Hepatocyte (in vitro differentiated cells): ENCODE measurements around the gene IRF7. TPM values are rescaled to one million over a fixed set of nuclear protein-coding genes. Genes with fewer than 3 reads are reported as not detected.

ENCODE experiments used
- DNase-seq: peaks from one replicate; pipeline ENCODE4 v3.0.0-alpha.2; 2016; ENCODE audit warnings: low spot score
- H2AFZ ChIP-seq: fragments of 200-600 bp; sonication (generic); 2 replicates; pipeline ENCODE4 v1.6.0; 2016; ENCODE audit warnings: antibody characterized with exemption, mild to moderate bottlenecking
- H3K27ac ChIP-seq: fragments of 200-600 bp; sonication (generic); 2 replicates; pipeline ENCODE4 v1.5.1; 2016; ENCODE audit warnings: mild to moderate bottlenecking
- H3K27me3 ChIP-seq: fragments of 200-600 bp; sonication (generic); 2 replicates; pipeline ENCODE4 v1.6.1; 2016
- H3K36me3 ChIP-seq: fragments of 200-600 bp; sonication (generic); replicated peaks from 2 replicates; pipeline ENCODE4 v1.5.1; 2016; ENCODE audit warnings: low read depth; ENCODE audit not compliant: insufficient read depth
- H3K4me1 ChIP-seq: fragments of 200-600 bp; sonication (generic); 2 replicates; pipeline ENCODE4 v1.5.1; 2016; ENCODE audit warnings: mild to moderate bottlenecking, moderate library complexity; ENCODE audit not compliant: insufficient read depth
- H3K4me2 ChIP-seq: fragments of 200-600 bp; sonication (generic); 2 replicates; pipeline ENCODE4 v1.6.0; 2016
- H3K4me3 ChIP-seq: fragments of 200-600 bp; sonication (generic); 2 replicates; pipeline ENCODE4 v1.5.1; 2016; ENCODE audit warnings: mild to moderate bottlenecking
- H3K79me2 ChIP-seq: fragments of 200-600 bp; sonication (generic); 2 replicates; pipeline ENCODE4 v1.6.0; 2017; ENCODE audit warnings: mild to moderate bottlenecking
- H3K9me2 ChIP-seq: fragments of 200-600 bp; sonication (generic); replicated peaks from 2 replicates; pipeline ENCODE4 v1.6.0; 2017; ENCODE audit warnings: mild to moderate bottlenecking; ENCODE audit not compliant: insufficient read depth
- H3K9me3 ChIP-seq: fragments of 200-600 bp; sonication (generic); 2 replicates; pipeline ENCODE4 v1.5.1; 2016; ENCODE audit warnings: low read depth, mild to moderate bottlenecking
- H4K20me1 ChIP-seq: fragments of 200-600 bp; sonication (generic); 2 replicates; pipeline ENCODE4 v1.6.0; 2016; ENCODE audit warnings: mild to moderate bottlenecking; ENCODE audit not compliant: insufficient read depth, poor library complexity, severe bottlenecking
- EZH2 ChIP-seq: fragments of 200-600 bp; sonication (generic); IDR thresholded peaks from 2 replicates; pipeline ENCODE4 v1.6.1; 2016; ENCODE audit warnings: antibody characterized with exemption, mild to moderate bottlenecking, borderline replicate concordance
- EZH2phosphoT487 ChIP-seq: fragments of 200-600 bp; sonication (generic); IDR thresholded peaks from one replicate; pipeline ENCODE4 v1.6.1; 2018; ENCODE audit warnings: antibody characterized with exemption, mild to moderate bottlenecking, low read depth, moderate library complexity; ENCODE audit not compliant: unreplicated experiment, severe bottlenecking
- WGBS: methylation state at CpG from one replicate; pipeline ENCODE4 v1.1.6; 2016; ENCODE audit warnings: low lambda C conversion rate; ENCODE audit errors: missing lambda C conversion rate; 5-methylcytosine and 5-hydroxymethylcytosine counted together
- microRNA counts: library from miRNA; unstranded; fragments of <30 nt; microRNA quantifications from one replicate; lab custom pipeline; 2017
- microRNA-seq: library from miRNA; unstranded; fragments of <30 nt; microRNA quantifications from one replicate; pipeline ENCODE4, GENCODE V29; 2017
- polyA plus RNA-seq: library from polyadenylated mRNA; unstranded; fragments of >200 nt; fragmentation: Nextera tagmentation; extraction: Ambion mirVana; gene quantifications from 2 replicates; pipeline ENCODE4 v1.2.1, GENCODE V29; 2016
- small RNA-seq: library from RNA; depleted of rRNA; stranded (forward); fragments of <200 nt; gene quantifications from one replicate; pipeline ENCODE3, GENCODE V24; 2014
- total RNA-seq: library from RNA; depleted of rRNA; stranded (reverse); fragments of >200 nt; gene quantifications from 2 replicates; pipeline ENCODE4 v1.2.3, GENCODE V29; 2014
- TF ChIP-seq, protein P1 (sequence below): fragments of 200-600 bp; sonication (generic); IDR thresholded peaks from 2 replicates; pipeline ENCODE4 v1.5.1; 2016; ENCODE audit warnings: antibody characterized with exemption, mild to moderate bottlenecking; ENCODE audit not compliant: poor library complexity

The IRF7 gene
- total and polyA plus RNA-seq, 2 experiments from 2014 or later: 10.4 to 24.6 TPM

- Histone ChIP-seq H3K4me1 (peaks cover 30% of the 10 kb centered on the region), H3K36me3 (no peaks in the 10 kb centered on the region), H3K27me3 (no peaks in the 10 kb centered on the region), H3K4me2 (no peak overlapping the region), H4K20me1 (no peaks in the 10 kb centered on the region), H2AFZ (no peak overlapping the region), H3K27ac (no peak overlapping the region), H3K9me2 (no peaks in the 10 kb centered on the region), H3K79me2 (peaks cover 17% of the 10 kb centered on the region), H3K4me3 (no peak overlapping the region), H3K9me3 (no peaks in the 10 kb centered on the region)
- WGBS: 90% methylated on average over 18 of the region's 18 CpGs
- DNase-seq: no peak
- no peak for TF ChIP-seq EZH2phosphoT487
- TF ChIP-seq, protein P1, sequence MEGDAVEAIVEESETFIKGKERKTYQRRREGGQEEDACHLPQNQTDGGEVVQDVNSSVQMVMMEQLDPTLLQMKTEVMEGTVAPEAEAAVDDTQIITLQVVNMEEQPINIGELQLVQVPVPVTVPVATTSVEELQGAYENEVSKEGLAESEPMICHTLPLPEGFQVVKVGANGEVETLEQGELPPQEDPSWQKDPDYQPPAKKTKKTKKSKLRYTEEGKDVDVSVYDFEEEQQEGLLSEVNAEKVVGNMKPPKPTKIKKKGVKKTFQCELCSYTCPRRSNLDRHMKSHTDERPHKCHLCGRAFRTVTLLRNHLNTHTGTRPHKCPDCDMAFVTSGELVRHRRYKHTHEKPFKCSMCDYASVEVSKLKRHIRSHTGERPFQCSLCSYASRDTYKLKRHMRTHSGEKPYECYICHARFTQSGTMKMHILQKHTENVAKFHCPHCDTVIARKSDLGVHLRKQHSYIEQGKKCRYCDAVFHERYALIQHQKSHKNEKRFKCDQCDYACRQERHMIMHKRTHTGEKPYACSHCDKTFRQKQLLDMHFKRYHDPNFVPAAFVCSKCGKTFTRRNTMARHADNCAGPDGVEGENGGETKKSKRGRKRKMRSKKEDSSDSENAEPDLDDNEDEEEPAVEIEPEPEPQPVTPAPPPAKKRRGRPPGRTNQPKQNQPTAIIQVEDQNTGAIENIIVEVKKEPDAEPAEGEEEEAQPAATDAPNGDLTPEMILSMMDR: no peak
- no peak for TF ChIP-seq EZH2
Measured at GRCh38 chr11:563066-563811, 52.5 kb downstream of the IRF7 start.

MicroRNA genes within 50 kb of the gene (microRNA counts, 767-probe panel; counts per million panel counts)
- not detected for microRNA hsa-miR-210 (lab: Ali Mortazavi, UCI)

Small RNA genes lying within 50 kb of the gene (microRNA-seq; reads per million reads assigned to microRNA genes)
- 868 reads per million, percentile 77 among the genes with 10 or more reads in this experiment for gene MIR210

Small RNA genes lying within 50 kb of the gene (small RNA-seq; reads per million reads assigned to genes)
- gene MIR210: 39.3 reads per million, percentile 97 among the genes with 10 or more reads in this experiment

Other genes starting within 250 kb of the IRF7 start
- gene B4GALNT4, start 246.5 kb downstream of the IRF7 start, total RNA-seq: 27.8 and 38.8 TPM in 2 replicates
- gene B4GALNT4, start 246.5 kb downstream of the IRF7 start, polyA plus RNA-seq: 30.0 and 44.6 TPM in 2 replicates
- gene PKP3, start 221.7 kb downstream of the IRF7 start, total RNA-seq: 55.6 and 62.1 TPM in 2 replicates
- 89.5 and 91.3 TPM in 2 replicates for gene PKP3, start 221.7 kb downstream of the IRF7 start, polyA plus RNA-seq
- gene SIGIRR, start 201.0 kb downstream of the IRF7 start, total RNA-seq: 42.4 and 52.1 TPM in 2 replicates
- gene SIGIRR, start 201.0 kb downstream of the IRF7 start, polyA plus RNA-seq: 77.4 and 85.3 TPM in 2 replicates
- gene ANO9, start 173.9 kb downstream of the IRF7 start, total RNA-seq: 19.5 and 21.2 TPM in 2 replicates
- gene ANO9, start 173.9 kb downstream of the IRF7 start, polyA plus RNA-seq: 34.9 and 35.7 TPM in 2 replicates
- gene PTDSS2, start 165.7 kb downstream of the IRF7 start, total RNA-seq: 29.7 and 31.5 TPM in 2 replicates
- gene PTDSS2, start 165.7 kb downstream of the IRF7 start, polyA plus RNA-seq: 50.6 and 50.8 TPM in 2 replicates
- 87.5 and 105 TPM in 2 replicates for gene RNH1, start 108.7 kb downstream of the IRF7 start, total RNA-seq
- 199 and 200 TPM in 2 replicates for gene RNH1, start 108.7 kb downstream of the IRF7 start, polyA plus RNA-seq
- gene HRAS, start 80.4 kb downstream of the IRF7 start, total RNA-seq: 19.3 and 28.4 TPM in 2 replicates
- gene HRAS, start 80.4 kb downstream of the IRF7 start, polyA plus RNA-seq: 57.9 and 84.0 TPM in 2 replicates
- gene LRRC56, start 78.4 kb downstream of the IRF7 start, total RNA-seq: 0.64 and 1.6 TPM in 2 replicates
- gene LRRC56, start 78.4 kb downstream of the IRF7 start, polyA plus RNA-seq: 0.40 and 1.2 TPM in 2 replicates
- gene LMNTD2, start 55.2 kb downstream of the IRF7 start, total RNA-seq: 3.4 and 7.3 TPM in 2 replicates
- 15.9 and 19.1 TPM in 2 replicates for gene LMNTD2, start 55.2 kb downstream of the IRF7 start, polyA plus RNA-seq
- 47.6 and 75.8 TPM in 2 replicates for gene RASSF7, start 55.0 kb downstream of the IRF7 start, total RNA-seq
- 104 and 130 TPM in 2 replicates for gene RASSF7, start 55.0 kb downstream of the IRF7 start, polyA plus RNA-seq
- 25.6 and 26.9 TPM in 2 replicates for gene PHRF1, start 39.5 kb downstream of the IRF7 start, total RNA-seq
- gene PHRF1, start 39.5 kb downstream of the IRF7 start, polyA plus RNA-seq: 25.6 TPM in 2 replicates
- 91.5 and 114 TPM in 2 replicates for gene CDHR5, start 9.0 kb upstream of the IRF7 start, total RNA-seq
- gene CDHR5, start 9.0 kb upstream of the IRF7 start, polyA plus RNA-seq: 142 and 166 TPM in 2 replicates
- not detected in 2 replicates for gene SCT, start 11.2 kb upstream of the IRF7 start, total RNA-seq
- gene SCT, start 11.2 kb upstream of the IRF7 start, polyA plus RNA-seq: 20.5 and 21.7 TPM in 2 replicates
- gene DRD4, start 21.3 kb upstream of the IRF7 start, total RNA-seq: not detected in 2 replicates
- 1.1 and 2.9 TPM in 2 replicates for gene DRD4, start 21.3 kb upstream of the IRF7 start, polyA plus RNA-seq
- gene DEAF1, start 79.3 kb upstream of the IRF7 start, total RNA-seq: 27.2 and 41.5 TPM in 2 replicates
- 59.1 and 75.1 TPM in 2 replicates for gene DEAF1, start 79.3 kb upstream of the IRF7 start, polyA plus RNA-seq
- gene TMEM80, start 79.9 kb upstream of the IRF7 start, total RNA-seq: 23.8 and 26.7 TPM in 2 replicates
- 35.5 and 38.1 TPM in 2 replicates for gene TMEM80, start 79.9 kb upstream of the IRF7 start, polyA plus RNA-seq
- gene EPS8L2, start 90.3 kb upstream of the IRF7 start, total RNA-seq: 135 and 157 TPM in 2 replicates
- 310 and 339 TPM in 2 replicates for gene EPS8L2, start 90.3 kb upstream of the IRF7 start, polyA plus RNA-seq
- gene TALDO1, start 131.5 kb upstream of the IRF7 start, total RNA-seq: 132 and 137 TPM in 2 replicates
- gene TALDO1, start 131.5 kb upstream of the IRF7 start, polyA plus RNA-seq: 161 and 178 TPM in 2 replicates
- gene GATD1, start 161.5 kb upstream of the IRF7 start, total RNA-seq: 21.4 and 24.2 TPM in 2 replicates
- gene GATD1, start 161.5 kb upstream of the IRF7 start, polyA plus RNA-seq: 21.6 and 29.0 TPM in 2 replicates
- not detected in 2 replicates for gene CEND1, start 174.1 kb upstream of the IRF7 start, total RNA-seq
- gene CEND1, start 174.1 kb upstream of the IRF7 start, polyA plus RNA-seq: 0.39 TPM in 1 of 2 replicates, not detected in the other
- gene SLC25A22, start 182.3 kb upstream of the IRF7 start, total RNA-seq: 11.1 and 16.2 TPM in 2 replicates
- 19.7 and 23.7 TPM in 2 replicates for gene SLC25A22, start 182.3 kb upstream of the IRF7 start, polyA plus RNA-seq
- 7.1 and 11.1 TPM in 2 replicates for gene PIDD1, start 189.3 kb upstream of the IRF7 start, total RNA-seq
- gene PIDD1, start 189.3 kb upstream of the IRF7 start, polyA plus RNA-seq: 16.3 and 29.5 TPM in 2 replicates
- gene RPLP2, start 194.0 kb upstream of the IRF7 start, total RNA-seq: 342 and 401 TPM in 2 replicates
- 468 and 539 TPM in 2 replicates for gene RPLP2, start 194.0 kb upstream of the IRF7 start, polyA plus RNA-seq
- 12.2 and 12.9 TPM in 2 replicates for gene PNPLA2, start 203.0 kb upstream of the IRF7 start, total RNA-seq
- gene PNPLA2, start 203.0 kb upstream of the IRF7 start, polyA plus RNA-seq: 50.0 and 57.3 TPM in 2 replicates
- gene CRACR2B, start 212.0 kb upstream of the IRF7 start, total RNA-seq: 9.7 and 10.2 TPM in 2 replicates
- 33.2 and 39.7 TPM in 2 replicates for gene CRACR2B, start 212.0 kb upstream of the IRF7 start, polyA plus RNA-seq
- gene CD151, start 217.0 kb upstream of the IRF7 start, total RNA-seq: 248 and 260 TPM in 2 replicates
- 356 and 392 TPM in 2 replicates for gene CD151, start 217.0 kb upstream of the IRF7 start, polyA plus RNA-seq
- gene POLR2L, start 226.6 kb upstream of the IRF7 start, total RNA-seq: 38.0 and 50.2 TPM in 2 replicates
- 372 and 402 TPM in 2 replicates for gene POLR2L, start 226.6 kb upstream of the IRF7 start, polyA plus RNA-seq
- 62.5 and 82.8 TPM in 2 replicates for gene TSPAN4, start 226.9 kb upstream of the IRF7 start, total RNA-seq
- gene TSPAN4, start 226.9 kb upstream of the IRF7 start, polyA plus RNA-seq: 148 and 177 TPM in 2 replicates